Measurements from ENCODE around the gene RNF220. TPM values are rescaled to one million over a fixed set of nuclear protein-coding genes. Genes with fewer than 3 reads are reported as not detected.

RNF220 gene
- total and polyA plus RNA-seq, 2 of the 4 experiments (the other 2 are of a cell fraction), result 71.8 to 77.1 TPM

DNA sequence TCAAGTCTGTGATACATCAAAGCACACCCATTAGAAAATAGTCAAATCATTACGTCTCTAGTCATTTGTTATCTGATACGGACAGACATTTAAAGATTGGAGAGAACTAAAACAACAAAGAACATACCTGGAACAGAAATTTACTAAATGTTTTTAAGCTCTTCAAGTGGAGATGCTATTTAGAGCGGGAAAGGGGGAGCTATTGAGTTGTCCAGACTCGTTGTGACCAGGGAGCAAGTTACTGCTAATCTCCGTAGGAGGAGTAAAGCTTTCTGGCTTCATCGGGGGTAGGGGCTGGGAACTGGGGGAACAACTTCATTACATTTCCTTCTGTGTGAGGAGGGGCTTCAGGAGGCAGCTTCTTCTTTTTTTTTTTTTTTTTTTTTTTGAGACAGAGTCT, 129.7 kb downstream of the RNF220 start:
- H4K5ac ChIP-seq (ENCODE audit: low read depth, low read length), result no peak overlapping the region
- H3K4me2 ChIP-seq (ENCODE audit: low read depth, low read length), result no peak overlapping the region
- TF ChIP-seq MXI1 (IDR thresholded peaks at IDR 0.05; ENCODE audit: borderline replicate concordance, low read depth, low read length) (no peak), CEBPB (IDR thresholded peaks at IDR 0.05; ENCODE audit: low read depth, low read length) (no peak), FOS (IDR thresholded peaks at IDR 0.05; ENCODE audit: low read depth, low read length) (no peak), CHD1 (IDR thresholded peaks at IDR 0.05; ENCODE audit: low read depth, low read length) (no peak), RAD21 (IDR thresholded peaks at IDR 0.05; ENCODE audit: low read length) (no peak)
- H2AK5ac ChIP-seq (ENCODE audit: low read depth, low read length), result no peak overlapping the region
- no peak overlapping the region for H3K27ac ChIP-seq (ENCODE audit: insufficient read depth, low read length)
- no peak overlapping the region for H2AFZ ChIP-seq (replicated peaks; ENCODE audit: low read length, poor library complexity)
- intact Hi-C loops (cut with micrococcal nuclease) (no loop called here), dilution Hi-C loops (cut with HindIII; ENCODE audit: low sequenced_read_pairs, unreplicated experiment) (no loop called here), in situ Hi-C loops (cut with MboI; ENCODE audit: low sequenced_read_pairs) (no loop called here)
- no peak overlapping the region for H4K91ac ChIP-seq (ENCODE audit: insufficient read depth, low read depth, low read length)
- ChIA-PET CTCF (no interaction called here), POLR2A (ENCODE audit: unreplicated experiment) (no interaction called here)
- no peak overlapping the region for H2BK15ac ChIP-seq (ENCODE audit: low read depth, low read length)
- no peak overlapping the region for H2BK20ac ChIP-seq (ENCODE audit: low read depth, low read length)
- no peak overlapping the region for H4K8ac ChIP-seq (ENCODE audit: low read depth in 2 of 2, low read length in 2 of 2)
- ATAC-seq (ENCODE audit: low read depth), result no peak
- H3K27me3 ChIP-seq (ENCODE audit: control insufficient read depth, insufficient read depth, low read length), result peaks cover 20% of the 10 kb centered on the region
- no peaks in the 10 kb centered on the region for H3K36me3 ChIP-seq (ENCODE audit: control insufficient read depth, insufficient read depth, low read length)
- H3K9me1 ChIP-seq (ENCODE audit: insufficient read depth, low read length), result no peaks in the 10 kb centered on the region
- H3K9me3 ChIP-seq (ENCODE audit: control insufficient read depth, insufficient read depth, low read length), result no peaks in the 10 kb centered on the region
- no peak overlapping the region for H3K4ac ChIP-seq (ENCODE audit: low read depth, low read length)
- no peak overlapping the region for H2BK120ac ChIP-seq (ENCODE audit: low read depth, low read length)
- WGBS, 2 experiments (ENCODE audit: extremely low coverage in 2 of 2, insufficient read length in 1 of 2), result 0% methylated on average over 2 of the region's 6 CpGs; no CpG with 5 or more reads in 1 of the 2 experiments
- no peaks in the 10 kb centered on the region for H3K4me1 ChIP-seq (ENCODE audit: control insufficient read depth, insufficient read depth, low read length)
- no peak overlapping the region for H3K56ac ChIP-seq (ENCODE audit: extremely low read depth, insufficient read depth, low read length)
- H3K79me1 ChIP-seq (ENCODE audit: low read depth in 1 of 2, low read length in 2 of 2), result no peaks in the 10 kb centered on the region
- H3K23ac ChIP-seq (ENCODE audit: low read depth, low read length), result no peak overlapping the region
- no peak overlapping the region for H2BK5ac ChIP-seq (ENCODE audit: low read depth, low read length, poor library complexity, severe bottlenecking)
- no peak overlapping the region for H3K14ac ChIP-seq (replicated peaks; ENCODE audit: low read depth, low read length)
- H4K20me1 ChIP-seq (ENCODE audit: insufficient read depth, low read length), result no peaks in the 10 kb centered on the region
- H3K9ac ChIP-seq (ENCODE audit: low read depth, low read length), result no peak overlapping the region
- no TSS peak for BruUV-seq (replicated peaks)
- no peak overlapping the region for H3K18ac ChIP-seq (ENCODE audit: low read depth, low read length)
- DNase-seq, result no peak
- no peak overlapping the region for H2AK9ac ChIP-seq (replicated peaks; ENCODE audit: low read depth, low read length, poor library complexity)
- H3K4me3 ChIP-seq (ENCODE audit: insufficient read depth, low read depth, low read length), result no peak overlapping the region
